Central memory CD4-positive, alpha-beta T cell (primary cell): ENCODE data around the gene ARPP19.
A peak's percentile ranks its signal among the peaks of the same experiment; 100 is the strongest.
"Not testable (repeated sequence)": the region's sequence is repeated elsewhere in the genome, so short reads cannot be mapped to it uniquely, and the experiment has no call there.

Source experiments
- DNase-seq: peaks from one replicate; pipeline ENCODE4 v3.0.0; 2022
- total RNA-seq, 3 experiments: gene quantifications; one replicate each; lab custom pipeline; 2026; lab: John Stamatoyannopoulos, UW

Gene ARPP19
- 150 to 342 (median 246) reads per million in 3 experiments for total RNA-seq

GRCh38 chr15:52568601-52569585 is at the start of gene ARPP19:
TSS of gene ARPP19 (minus strand) at chr15:52569030. CDS start at chr15:52568892, 138 bp downstream.
- DNase-seq = peak; percentile 80

GRCh38 chr15:52617026-52617425 is 48.2 kb upstream of the ARPP19 start:
- no peak for DNase-seq

GRCh38 chr15:52615302-52615701 is 46.5 kb upstream of the ARPP19 start:
- no peak for DNase-seq

- no peak for DNase-seq
These were observed 40.8 kb upstream of the ARPP19 start for GRCh38 chr15:52609593-52609992.

- no peak for DNase-seq
These were observed 15.6 kb upstream of the ARPP19 start for GRCh38 chr15:52584414-52584813.

GRCh38 chr15:52579852-52580251 is 11.0 kb upstream of the ARPP19 start:
- DNase-seq = no peak

GRCh38 chr15:52576692-52577091 is 7.9 kb upstream of the ARPP19 start:
- no peak for DNase-seq

- DNase-seq = not testable (repeated sequence)
These were observed 6.7 kb upstream of the ARPP19 start for GRCh38 chr15:52575573-52575972.

GRCh38 chr15:52575072-52575471 is 6.2 kb upstream of the ARPP19 start:
- no peak for DNase-seq

- DNase-seq = not testable (repeated sequence)
These were observed 5.8 kb upstream of the ARPP19 start for GRCh38 chr15:52574623-52575022.

- peak; percentile 40 for DNase-seq
These were observed 794 bp downstream of the ARPP19 start for GRCh38 chr15:52567871-52568600.

GRCh38 chr15:52566889-52567288 is 1.9 kb downstream of the ARPP19 start:
- DNase-seq = no peak

- not testable (repeated sequence) for DNase-seq
These were observed 3.1 kb downstream of the ARPP19 start for GRCh38 chr15:52565417-52566358.

GRCh38 chr15:52563501-52564060 is 5.2 kb downstream of the ARPP19 start:
- no peak for DNase-seq

- no peak for DNase-seq
These were observed 9.3 kb downstream of the ARPP19 start for GRCh38 chr15:52559575-52559974.

GRCh38 chr15:52559022-52559421 is 9.8 kb downstream of the ARPP19 start:
- no peak for DNase-seq

- no peak for DNase-seq
These were observed 10.6 kb downstream of the ARPP19 start for GRCh38 chr15:52558196-52558595.

- DNase-seq = no peak
These were observed 11.6 kb downstream of the ARPP19 start for GRCh38 chr15:52557274-52557641.

- no peak for DNase-seq
These were observed 12.1 kb downstream of the ARPP19 start for GRCh38 chr15:52556524-52557273.

- DNase-seq = no peak
These were observed 16.5 kb downstream of the ARPP19 start for GRCh38 chr15:52552303-52552702.

- DNase-seq = no peak
These were observed 17.1 kb downstream of the ARPP19 start for GRCh38 chr15:52551762-52552161.
